AG09309 (cell line): ENCODE measurements around the gene CHD8.

Experiments
- DNase-seq: peaks from one replicate; pipeline ENCODE4 v3.0.0-alpha.2; 2010; ENCODE audit warnings: low read depth
- H3K4me3 ChIP-seq: 2 replicates; pipeline ENCODE4 v1.5.1; 2011; ENCODE audit warnings: mild to moderate bottlenecking, low read depth, low read length, moderate library complexity; ENCODE audit not compliant: control insufficient read depth
- CTCF ChIP-seq: IDR thresholded peaks from 2 replicates; pipeline ENCODE4 v1.5.1; 2011; ENCODE audit warnings: mild to moderate bottlenecking, low read depth, low read length, inconsistent platforms; ENCODE audit not compliant: insufficient read depth, control insufficient read depth; ENCODE audit errors: missing control alignments

Gene CHD8

GRCh38 chr14:21455912-21456667, at the start of gene CHD8:
Gene CHD8 (minus strand): TSS chr14:21456123. CDS start chr14:21431643, 24,480 bp downstream.
- peak; percentile 98 for DNase-seq
- TF ChIP-seq CTCF: peak; percentile 61
- peak within 1 kb of the TSS; percentile 87 for H3K4me3 ChIP-seq

- TF ChIP-seq CTCF: no peak
- H3K4me3 ChIP-seq: no peak overlapping the region
- DNase-seq: no peak
Observed at GRCh38 chr14:21505012-21505553, 49.2 kb upstream of the CHD8 start.

- TF ChIP-seq CTCF: no peak
- no peak for DNase-seq
- H3K4me3 ChIP-seq: no peak overlapping the region
Observed at GRCh38 chr14:21503376-21503775, 47.5 kb upstream of the CHD8 start.

- DNase-seq: no peak
Observed at GRCh38 chr14:21501568-21501967, 45.6 kb upstream of the CHD8 start.

GRCh38 chr14:21498540-21499526, 42.9 kb upstream of the CHD8 start:
- H3K4me3 ChIP-seq: no peak overlapping the region
- TF ChIP-seq CTCF: peak; percentile 44
- no peak for DNase-seq

More at GRCh38 chr14:21501568-21501967, 45.6 kb upstream of the CHD8 start:
- no peak for TF ChIP-seq CTCF
- H3K4me3 ChIP-seq: no peak overlapping the region

GRCh38 chr14:21496453-21496852, 40.5 kb upstream of the CHD8 start:
- no peak overlapping the region for H3K4me3 ChIP-seq
- DNase-seq: no peak
- TF ChIP-seq CTCF: no peak
